GM10847 (cell line): ENCODE results near the gene CCDC159.

Experiments
- POLR2A ChIP-seq: IDR thresholded peaks from 2 replicates; pipeline ENCODE4 v1.6.1; 2011; ENCODE audit not compliant: insufficient read length; ENCODE audit errors: extremely low read depth

Gene CCDC159

GRCh38 chr19:11377237-11377636, 30.9 kb downstream of the CCDC159 start:
- no peak for TF ChIP-seq POLR2A

GRCh38 chr19:11377756-11378155, 31.4 kb downstream of the CCDC159 start:
- no peak for TF ChIP-seq POLR2A

- TF ChIP-seq POLR2A, result no peak
These were observed 32.2 kb downstream of the CCDC159 start for GRCh38 chr19:11378319-11379189.

- no peak for TF ChIP-seq POLR2A
These were observed 33.6 kb downstream of the CCDC159 start for GRCh38 chr19:11379857-11380350.

DNA sequence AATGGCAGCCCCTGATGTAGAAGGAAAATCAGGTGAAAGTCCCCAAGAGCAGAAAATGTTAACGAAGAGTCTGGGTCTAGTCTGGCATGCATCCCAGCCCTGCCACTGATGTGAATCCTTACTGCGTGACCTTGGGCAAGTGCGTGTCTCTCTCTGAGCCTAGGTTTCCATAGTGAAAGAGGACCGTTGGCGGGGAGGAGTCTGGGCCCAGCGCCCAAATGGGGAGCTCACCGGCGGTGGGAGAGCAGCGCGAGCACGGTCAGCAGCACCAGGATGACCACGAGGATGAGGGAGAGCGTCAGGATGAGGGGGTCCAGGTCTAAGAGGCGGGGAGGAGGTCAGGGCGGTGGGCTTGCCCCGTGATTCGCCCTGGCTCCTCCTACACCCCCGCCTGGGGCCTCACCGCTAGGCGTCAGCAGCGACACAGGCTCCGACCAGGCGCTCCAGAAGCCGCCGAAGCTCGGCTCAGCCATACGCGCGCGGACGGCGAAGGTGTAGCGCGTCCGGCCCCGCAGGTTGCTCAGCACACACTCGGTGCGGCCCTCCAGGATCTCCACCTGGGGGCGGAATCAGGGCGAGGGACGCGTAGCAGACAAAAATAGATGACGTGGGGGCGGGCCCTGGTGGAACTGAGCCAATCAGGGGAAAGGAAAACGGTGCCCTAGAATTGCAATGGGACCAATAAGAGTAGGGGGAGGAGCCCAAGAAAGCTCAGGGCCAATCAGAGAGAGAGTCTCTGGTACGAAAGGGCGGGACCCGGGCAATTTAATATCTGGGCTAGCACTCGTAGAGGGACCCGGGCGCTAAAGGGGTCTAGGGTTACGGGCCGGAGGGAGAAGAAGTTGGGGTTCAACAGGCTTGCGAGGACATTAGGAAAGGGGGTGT, 34.6 kb downstream of the CCDC159 start:
- TF ChIP-seq POLR2A, result peak; percentile 87

GRCh38 chr19:11382898-11383705, 36.8 kb downstream of the CCDC159 start:
- no peak for TF ChIP-seq POLR2A

DNA sequence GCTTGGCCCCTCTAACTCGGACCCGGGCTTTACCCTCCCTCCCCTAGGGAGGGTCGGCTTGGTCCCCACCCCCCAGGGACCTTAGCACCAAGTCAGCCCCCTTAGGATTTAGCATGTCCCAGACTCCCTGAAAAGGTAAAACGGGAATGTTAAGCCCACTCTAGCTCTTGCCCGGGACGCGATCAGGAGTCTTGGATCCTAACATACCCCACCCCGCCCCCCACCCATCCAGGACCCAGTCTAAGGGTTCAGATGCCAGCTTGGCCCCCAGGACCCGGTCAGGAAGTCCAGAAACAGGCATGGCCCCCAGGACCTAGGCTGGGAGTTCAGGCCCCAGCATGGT, 37.4 kb downstream of the CCDC159 start:
- no peak for TF ChIP-seq POLR2A

- no peak for TF ChIP-seq POLR2A
These were observed 38.4 kb downstream of the CCDC159 start for GRCh38 chr19:11384778-11385129.

- TF ChIP-seq POLR2A, result no peak
These were observed 41.1 kb downstream of the CCDC159 start for GRCh38 chr19:11387162-11388034.

GRCh38 chr19:11390359-11390758, 44.0 kb downstream of the CCDC159 start:
- TF ChIP-seq POLR2A, result no peak

- no peak for TF ChIP-seq POLR2A
These were observed 44.8 kb downstream of the CCDC159 start for GRCh38 chr19:11390933-11391680.

- no peak for TF ChIP-seq POLR2A
These were observed 50.8 kb downstream of the CCDC159 start for GRCh38 chr19:11397089-11397610.

DNA sequence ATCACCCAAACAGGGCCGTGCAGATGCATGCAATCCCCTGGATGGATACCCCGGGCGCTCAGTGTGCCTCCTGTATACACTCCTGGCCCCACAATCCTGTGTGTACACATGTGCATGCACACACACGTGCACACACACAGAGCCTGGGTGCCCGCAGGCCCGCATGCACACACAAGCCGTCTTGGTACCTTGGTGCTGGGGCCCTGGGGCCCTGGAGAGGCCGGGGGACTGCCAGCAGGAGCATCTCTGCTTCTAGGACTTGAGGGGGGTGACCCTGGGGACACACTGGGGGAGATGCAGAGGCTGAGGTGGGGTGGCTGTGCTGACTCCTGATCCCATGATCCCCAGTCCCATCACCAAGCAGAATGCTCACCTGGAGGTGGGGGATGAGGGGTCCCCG, 53.3 kb downstream of the CCDC159 start:
- no peak for TF ChIP-seq POLR2A
